ENCODE data around the gene DAB2IP.
"Not testable (repeated sequence)": the region's sequence is repeated elsewhere in the genome, so short reads cannot be mapped to it uniquely, and the experiment has no call there.

The DAB2IP gene

DNA sequence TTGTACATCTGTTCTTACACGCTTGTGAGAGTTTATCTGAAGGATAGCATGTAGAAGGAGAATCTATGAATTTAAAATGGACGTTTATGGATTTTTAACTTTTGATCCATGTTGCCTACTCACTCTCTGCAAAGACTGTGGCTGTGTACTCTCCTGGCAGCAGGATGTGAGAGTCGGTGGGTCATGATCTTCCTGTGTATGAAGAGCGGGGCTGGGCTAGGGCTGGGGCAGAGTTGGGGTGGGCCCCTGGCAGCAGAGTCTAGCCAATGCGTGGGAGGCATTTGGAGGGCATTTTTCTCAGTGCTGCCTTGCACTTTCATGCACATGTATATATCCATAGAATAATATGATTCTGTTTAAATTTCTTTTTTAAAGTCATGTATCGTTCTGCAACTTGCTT is 24.0 kb upstream of the DAB2IP start:
- DNase-seq: no peak

DNA sequence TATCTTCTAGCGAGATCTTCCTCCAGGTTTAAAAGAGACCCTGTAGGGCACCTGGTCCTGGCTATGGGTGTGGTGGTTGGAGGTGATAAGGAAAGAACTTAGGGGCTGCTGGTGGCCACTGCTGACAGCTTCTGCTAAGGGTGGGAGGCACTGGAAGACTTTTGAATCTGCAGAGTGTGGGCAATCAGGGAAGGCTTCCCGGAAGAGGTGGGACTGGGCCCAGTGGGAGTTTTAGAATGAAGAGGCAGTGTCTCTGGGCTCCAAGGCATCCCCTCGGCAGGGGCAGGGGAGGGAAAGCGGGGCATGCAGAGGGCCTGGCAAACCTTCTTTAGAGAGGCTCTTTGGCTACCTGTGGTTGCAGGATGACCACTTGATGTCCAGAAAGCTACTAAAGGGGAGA is 23.0 kb upstream of the DAB2IP start:
- no peak for DNase-seq

DNA sequence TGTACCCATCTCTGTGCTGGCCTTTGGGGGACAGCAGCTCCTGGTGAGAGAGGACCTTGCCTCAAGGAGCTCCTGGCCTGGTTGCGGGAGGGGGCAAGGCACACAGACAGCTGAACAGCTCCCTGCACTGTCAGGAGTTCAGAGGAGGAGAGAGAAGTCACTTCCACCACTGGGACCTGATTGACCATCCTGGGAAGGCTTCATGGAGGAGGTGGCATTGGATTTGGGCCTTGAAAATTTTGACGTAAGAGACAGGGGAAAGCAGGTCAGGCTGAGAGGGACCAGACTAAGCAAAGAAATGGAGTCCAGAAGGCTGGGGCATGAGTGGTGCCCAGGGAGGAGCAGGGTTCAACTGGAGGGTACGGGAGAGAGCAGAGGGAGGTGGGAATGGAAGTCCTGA is 20.3 kb upstream of the DAB2IP start:
- DNase-seq: no peak

DNA sequence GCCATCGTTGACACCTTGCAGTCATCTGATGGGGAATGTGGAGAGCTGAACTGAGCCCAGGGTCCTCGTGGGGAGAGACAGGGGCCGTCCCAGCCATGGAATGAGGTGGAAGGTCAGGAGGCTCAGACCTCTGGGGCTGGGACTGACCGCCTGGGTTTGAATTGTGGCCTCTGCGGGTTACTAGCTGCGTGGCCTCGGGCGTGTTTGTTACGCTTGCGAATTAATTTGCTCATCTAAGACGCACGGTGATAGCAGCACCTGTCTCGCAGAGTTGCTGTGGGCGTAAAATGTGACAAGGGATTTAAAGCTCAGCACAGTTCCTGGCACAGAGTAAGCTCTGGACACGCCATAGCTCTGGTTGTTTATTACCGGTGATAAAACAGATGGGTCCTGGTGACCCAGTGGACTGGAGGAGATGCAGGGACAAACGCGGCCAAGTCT is 19.4 kb upstream of the DAB2IP start:
- DNase-seq: no peak

DNA sequence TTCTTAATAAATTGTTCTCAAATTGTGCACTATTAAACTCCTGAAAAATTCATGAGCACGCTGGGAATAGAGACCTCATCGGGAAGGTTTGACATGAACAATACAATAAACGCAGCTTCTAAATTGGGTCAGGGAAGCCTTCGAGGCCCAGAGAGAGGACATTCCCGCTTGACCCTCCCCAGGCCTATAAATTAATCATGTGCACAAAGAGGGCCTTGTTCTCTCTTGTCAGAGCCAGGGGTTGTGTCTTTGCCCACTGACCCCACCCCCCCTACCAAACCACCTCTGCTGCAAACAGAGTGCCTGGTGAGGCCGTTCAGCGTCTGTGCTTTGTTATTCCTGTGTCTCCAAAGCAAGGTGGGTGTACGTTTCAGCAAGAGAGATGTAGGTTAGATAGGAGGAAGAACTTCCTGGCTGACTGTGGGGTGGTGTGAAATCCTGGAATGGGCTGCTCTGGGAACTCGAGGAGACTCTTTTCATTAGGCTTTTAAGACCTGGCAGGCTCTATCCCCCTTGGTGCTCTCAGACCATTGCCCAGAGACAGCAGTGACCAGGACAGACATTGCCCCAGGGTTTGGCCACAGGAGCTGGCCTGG is 18.2 kb upstream of the DAB2IP start:
- DNase-seq: no peak

DNA sequence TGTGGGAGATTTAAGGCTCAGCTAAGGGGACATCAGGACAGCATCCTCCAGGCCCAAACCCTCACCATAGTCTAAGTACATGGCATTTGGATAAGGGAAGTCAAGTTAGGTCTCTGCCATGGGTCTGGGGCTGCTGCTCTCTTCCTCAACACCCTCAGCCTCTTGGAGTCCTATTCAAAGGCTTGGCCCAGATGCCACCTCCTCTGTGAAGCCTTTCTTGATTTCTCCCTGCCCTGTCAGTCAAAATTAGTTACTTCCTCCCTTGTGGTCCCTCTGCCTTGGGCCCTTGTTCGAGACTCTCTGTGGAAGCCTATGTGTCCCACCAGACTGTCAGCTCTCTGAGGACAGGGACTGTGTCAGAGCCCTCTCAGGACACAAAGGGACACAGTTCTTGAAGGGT is 17.7 kb upstream of the DAB2IP start:
- DNase-seq: no peak

DNA sequence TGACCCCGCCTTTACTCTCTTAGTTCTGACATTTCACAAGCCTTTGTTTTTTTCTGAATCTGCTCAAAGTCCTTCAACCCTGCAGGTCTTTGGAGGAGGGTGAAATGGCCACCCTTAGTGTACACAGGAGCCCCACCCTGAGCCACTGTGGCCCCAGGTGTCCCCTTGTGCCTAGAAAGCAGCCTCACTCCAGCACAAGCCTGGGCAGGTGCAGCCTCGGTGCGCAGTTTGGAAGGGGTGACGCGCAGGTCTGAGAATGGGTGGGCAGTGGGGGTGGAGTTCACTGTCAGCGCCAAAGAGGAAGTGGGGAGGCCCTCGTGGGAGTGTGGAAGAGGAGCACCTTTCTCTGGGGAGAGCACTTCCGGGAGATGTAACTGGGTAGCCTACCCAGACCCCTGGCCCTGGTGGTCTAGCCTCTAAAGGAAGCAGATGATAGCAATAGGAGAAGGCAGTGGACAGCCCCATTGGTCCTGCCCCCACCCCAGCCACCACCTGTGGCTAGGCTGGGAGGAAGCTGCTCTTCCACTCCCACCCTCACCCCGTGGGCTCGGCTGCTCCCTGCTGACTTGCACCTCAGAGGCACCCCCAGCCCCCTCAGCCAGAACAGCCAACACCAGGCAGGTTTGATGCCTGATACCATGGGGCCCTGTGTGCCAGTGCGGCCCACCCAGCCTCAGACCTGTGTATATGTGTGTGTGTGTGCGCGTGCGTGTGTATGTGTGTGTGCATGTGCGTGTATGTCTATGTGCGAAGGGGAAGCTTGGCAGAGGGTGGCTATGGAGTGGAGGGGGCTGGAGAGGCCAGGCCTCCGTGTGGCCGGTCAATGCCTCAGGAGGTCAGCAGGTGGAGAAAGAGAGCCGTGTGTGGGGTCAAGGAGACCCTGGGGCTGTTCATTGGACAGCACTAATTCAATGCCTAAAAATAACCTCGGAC is 16.8 kb upstream of the DAB2IP start:
- DNase-seq: peak in 1 of 2 donors; percentile 28

DNA sequence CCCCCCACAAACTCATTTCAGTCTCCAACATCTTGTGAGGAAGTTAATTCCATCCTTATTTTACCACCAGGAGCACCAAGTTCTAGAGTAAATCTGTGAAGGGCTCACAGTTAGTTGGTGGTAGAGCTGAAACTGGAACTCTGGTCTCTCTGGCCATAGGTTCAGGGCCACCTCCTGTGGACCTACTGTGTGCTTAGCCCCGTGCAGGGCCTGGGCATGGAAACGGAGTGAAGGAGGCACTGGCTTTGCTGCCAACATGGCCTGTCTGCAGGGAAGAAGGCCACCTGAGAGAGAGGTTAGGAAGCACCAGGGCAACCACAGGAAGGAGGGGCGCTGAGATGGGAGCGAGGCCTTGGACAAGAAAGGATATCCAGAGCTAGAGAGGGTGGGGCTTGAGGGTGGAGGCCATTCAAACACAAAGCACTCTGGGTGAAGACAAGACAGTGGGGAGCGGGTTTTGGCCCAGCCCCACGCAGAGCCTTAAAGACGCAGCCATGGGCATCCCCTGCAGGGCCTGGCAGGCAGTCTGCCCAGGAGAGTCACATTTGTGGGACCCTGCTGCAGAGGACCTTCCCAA is 16.0 kb upstream of the DAB2IP start:
- DNase-seq: no peak

DNA sequence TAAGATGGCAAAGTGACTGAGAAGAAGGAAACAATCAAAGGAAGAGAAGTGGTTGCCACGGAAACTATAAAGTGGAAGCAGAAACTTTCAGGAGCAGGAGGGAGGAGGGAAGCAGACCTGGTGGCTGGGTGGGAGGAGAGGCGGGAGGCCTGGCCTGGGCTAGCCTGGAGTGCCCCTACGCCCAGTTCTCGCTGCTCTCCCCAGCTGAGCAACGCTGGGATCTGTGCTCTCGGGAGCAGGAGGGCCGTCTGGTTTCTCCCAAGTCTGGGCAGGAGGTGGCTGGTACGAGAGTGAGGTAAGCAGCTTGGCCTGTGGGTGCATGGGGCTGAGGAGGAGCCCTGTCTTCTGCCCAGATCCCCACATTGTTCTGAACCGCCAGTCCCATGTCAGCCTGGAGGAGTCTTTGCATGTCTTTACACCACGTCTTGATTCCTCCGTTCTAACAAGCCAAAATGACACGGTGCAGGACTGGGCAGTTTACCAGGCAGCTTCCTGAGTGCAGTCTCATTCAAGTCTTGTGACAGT is 15.0 kb upstream of the DAB2IP start:
- DNase-seq: no peak

DNA sequence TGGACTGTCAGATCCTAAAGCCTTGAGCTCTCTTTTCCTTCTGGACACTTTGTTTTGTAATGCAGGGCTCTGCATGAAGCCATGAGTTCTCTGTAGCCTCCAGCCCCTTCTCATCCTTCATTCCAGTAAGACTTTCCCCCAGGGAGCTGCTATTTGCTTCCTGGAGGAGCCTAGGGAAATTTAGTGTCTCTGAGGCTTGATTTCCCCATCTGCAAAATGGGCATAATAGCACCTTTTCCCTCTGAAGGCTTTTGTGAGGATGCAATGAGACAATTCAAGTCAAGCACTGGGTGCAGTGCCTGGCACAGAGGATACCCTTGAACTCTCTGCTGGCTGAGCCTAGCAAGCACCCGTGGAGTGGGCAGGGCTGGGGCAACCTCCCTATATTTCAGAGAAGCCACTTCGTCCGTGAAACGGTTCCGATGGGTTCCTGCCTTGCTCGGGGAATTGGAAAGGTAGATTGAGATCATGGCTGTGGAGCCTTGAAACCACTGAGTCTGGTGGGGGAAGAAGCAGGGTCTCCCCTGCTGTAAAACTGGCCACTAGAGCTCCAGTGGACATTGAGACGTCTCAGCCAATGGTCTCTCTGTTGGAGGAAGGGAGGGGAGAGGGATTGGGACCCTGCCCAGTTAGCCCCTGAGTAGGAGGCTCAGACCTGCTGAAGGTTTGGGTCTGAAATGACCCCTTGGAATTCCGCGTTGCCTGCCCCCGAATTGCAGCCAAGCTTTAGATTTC is 14.3 kb upstream of the DAB2IP start:
- DNase-seq: no peak

DNA sequence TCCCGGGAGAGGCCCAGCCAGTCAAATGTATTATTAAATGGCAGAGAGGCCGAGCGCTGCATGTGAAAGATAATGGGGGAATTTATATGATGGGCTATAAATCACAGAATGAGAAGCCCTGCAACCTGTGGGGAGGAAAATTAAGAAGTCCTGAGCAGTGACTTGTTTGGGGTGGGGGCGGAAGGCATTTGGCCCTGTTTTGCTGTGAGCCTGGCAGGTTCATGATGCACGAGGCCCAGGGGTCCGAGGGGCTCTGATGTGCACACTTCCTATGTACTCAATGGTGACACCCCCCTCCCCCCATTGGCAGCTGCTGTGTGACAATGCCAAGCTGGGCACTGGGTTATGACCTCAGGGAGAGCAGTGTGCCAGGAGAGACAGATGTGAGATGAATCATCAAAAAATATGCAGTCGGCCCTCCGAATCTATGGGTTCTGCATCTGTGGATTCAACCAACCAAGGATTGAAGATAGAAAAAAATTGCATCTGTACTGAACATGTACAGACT is 13.7 kb upstream of the DAB2IP start:
- DNase-seq: peak in 1 of 2 donors; percentile 68

DNA sequence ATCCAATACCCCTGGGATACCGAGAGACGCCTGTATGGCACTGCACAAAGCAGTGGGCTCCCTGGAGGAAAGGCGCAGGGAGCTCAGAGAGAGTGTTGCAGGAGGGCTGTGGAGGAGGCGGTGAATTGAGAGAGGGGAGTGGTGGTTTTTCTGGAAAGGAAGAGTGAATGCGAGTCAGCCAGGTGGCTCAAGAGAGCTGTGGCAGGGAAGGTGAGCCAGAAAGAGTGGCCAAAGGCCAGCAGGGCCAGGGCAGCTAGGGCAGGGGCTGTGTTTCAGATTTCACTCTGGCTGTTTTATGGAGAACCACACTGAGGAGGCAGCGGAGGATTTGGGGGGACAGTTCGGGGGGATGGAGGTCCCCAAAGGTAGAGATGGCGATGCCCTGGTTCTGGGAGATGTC is 13.0 kb upstream of the DAB2IP start:
- no peak for DNase-seq

DNA sequence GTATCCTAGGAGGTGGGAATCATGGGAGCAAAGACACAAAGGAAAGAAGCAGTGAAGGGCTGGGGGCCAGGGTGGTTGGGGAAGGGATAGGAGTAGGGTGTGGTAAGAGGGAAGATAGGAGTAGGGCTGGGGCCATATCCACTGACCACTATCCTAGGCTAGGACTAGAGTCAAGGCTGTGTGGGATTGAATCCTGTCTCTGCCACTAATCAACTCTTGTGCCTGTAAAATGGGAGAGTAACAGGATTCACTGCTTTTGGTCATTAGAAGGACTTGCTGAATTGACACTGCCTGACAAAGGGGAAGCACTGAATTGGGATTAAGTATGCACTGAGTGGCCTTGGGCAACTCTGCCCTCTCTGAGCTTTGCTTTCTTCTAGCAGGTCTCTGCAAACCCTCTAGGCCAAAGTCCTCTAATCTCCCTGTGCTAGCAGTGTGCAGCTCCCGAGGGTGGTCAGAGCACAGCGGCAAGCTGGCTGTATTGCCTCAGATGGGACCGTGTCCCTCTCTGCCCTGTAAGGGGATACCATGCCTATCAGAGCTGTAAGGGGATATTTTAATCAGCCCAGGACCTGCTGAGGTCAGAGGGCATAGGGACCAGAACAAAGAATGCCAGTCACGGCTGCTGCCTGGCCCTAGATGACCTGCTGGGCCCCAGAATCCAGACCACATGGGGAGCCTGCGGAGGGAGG is 12.4 kb upstream of the DAB2IP start:
- DNase-seq: no peak

DNA sequence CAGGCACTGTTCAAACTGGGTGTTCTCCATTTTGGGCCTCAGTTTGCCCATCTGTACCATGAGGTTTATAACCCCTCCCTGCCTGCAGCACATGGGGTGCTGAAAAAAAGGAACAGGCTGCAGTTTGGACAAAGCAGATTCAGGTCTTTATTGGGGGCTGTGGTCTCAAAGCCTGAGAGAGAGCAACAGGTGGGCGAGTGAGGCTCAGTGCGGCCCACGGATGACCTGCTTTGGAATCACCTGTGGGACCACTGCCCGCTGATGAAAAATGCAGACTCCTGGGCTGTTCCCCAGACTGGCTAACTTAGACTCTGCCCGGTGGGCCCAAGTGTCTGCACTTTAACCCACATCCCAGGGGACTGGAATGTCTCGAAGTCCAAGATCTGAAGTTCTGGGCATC is 11.8 kb upstream of the DAB2IP start:
- no peak for DNase-seq

DNA sequence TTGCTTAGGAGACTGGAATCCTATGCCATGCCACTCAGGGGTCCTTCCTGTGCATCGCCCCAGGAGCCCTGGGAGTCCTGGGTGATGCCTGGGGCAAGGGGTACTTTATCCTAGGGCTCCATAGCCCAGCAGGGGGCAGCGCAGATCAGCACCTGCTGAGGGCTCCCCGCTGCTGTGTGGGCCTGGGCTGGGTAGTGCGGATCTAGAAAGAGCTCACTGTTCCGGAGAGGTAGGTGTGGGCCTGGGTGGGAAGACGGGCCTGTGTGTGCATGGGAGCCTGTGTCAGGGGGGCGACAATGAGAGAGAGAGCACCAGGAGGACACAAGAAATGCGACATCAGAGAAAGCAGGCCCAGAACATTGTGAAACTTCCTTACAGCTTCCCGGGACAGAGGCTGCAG is 11.4 kb upstream of the DAB2IP start:
- DNase-seq: no peak

DNA sequence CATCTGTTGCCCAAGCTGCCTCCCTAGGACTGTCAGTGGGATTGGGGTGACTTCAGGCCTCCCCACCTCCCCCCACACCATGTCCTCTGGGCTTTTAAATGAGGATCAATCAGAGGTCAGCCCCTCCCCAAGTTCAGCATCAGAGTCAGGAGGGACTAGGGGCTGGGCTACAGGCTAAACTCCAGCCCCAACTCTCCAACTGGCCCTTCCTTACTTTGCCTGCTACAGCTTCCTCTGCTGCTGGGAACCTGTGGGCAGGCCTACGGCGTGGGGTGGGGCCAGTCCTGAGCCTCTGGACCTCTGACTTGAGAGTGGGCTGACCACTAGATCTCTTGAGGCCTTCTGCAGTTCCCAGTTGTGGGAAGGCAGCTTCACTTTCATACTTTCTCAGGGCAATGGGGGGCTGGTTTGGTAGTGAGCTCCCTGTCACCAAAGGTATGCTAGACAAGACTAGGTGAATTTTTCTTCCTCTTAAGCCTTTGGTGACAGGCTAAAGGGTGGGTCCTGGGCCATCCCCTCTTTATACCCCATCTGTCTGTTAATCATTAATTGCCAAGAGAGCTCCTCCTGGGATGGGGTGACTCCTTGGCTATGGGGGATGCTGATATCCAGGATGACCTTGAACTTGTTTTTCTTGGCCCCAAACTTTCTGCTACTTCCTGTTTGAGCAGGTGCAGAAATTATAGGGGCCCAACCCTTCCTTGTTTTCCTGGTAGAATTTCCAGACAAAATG is 10.8 kb upstream of the DAB2IP start:
- no peak for DNase-seq

DNA sequence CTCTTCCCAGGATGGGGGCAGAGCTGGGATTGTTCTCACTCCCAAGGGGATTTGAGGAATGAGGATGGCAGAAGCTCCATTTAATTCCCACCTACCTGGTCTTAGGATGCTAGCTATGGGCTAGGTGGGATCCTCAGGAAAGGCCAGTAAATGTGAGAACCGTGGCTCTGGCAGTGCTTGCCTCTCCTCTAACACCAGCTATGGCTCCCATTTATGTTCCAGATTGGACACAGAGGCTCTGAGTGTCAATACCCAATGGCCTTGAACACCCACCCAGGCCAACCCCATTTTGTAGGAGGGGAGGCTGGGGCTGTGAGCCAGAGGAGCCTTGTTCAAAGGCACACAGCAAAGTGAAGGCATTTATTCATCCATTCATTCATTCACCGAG is 10.2 kb upstream of the DAB2IP start:
- no peak for DNase-seq

DNA sequence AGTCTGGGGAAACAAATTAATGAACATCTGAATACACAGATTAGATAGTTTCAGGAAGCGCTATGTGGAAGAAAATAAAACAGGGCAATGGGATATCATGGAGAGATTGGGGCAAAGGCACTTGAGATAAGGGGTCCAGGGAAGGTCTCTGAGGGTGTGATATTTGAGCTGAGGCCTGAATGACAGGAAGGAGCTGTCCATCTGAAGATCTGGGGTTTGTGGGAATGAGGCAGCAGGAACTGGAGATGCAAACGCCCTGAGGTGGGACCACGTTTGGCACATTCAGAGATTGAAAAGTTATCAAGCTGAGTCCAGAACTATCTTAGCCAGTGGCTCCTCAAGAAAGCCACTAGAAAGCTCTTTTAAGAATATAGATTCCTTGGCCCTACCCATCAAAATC is 8.7 kb upstream of the DAB2IP start:
- no peak for DNase-seq

DNA sequence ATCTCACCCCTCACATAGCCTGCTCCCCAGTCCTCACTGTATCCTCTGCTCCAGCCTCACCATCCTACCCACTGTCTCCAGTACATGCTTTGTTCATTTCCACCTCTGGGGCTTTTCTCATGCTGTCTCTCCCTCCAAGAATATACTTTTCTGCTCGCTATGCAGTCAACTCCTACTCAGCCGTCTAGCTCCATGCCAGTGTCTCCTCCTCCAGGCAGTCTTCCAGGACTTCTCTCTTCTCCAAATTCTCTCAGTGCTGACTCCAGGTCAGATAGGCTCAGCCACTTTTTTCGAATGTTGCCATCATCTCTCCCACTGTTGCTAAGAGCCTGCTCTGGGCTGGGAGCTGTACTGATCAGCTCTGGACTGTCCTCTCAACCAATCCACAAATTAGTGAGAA is 8.0 kb upstream of the DAB2IP start:
- no peak for DNase-seq

DNA sequence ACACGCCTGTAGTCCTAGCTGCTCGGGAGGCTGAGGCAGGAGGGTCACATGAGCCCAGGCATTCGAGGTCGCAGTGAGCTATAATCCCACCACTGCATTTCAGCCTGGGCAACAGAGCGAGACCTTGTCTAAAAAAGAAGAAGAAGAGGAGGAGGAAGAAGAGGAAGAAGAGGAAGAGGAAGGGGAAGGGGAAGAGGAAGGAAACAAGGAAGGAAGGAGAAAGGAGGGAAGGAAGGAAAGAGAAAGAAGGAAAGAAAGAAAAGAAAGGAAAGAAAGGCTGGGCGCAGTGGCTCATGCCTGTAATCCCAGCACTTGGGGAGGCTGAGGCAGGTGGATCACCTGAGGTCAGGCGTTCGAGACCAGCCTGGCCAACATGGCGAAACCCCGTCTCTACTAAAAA is 7.4 kb upstream of the DAB2IP start:
- not testable (repeated sequence) for DNase-seq

DNA sequence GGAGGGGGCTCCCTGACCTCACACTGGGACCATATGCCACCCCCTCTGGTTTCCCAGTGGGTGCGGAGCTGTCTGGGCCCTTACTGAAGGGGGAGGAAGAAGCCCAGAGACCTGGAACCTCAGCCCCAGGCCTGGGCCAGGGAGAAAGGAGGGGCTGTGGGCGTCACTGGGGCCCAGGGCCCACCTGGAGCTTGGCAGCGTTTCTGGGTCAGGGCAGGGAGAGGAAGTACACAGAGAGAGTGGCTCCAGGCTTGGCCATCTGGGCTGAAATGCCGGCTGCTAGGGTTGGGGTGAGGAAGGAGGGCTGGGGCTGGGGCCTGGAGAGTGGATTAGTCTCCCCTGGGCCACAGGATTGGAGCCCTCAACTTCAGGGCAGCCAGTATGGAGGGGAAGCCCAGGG is 6.4 kb upstream of the DAB2IP start:
- DNase-seq: no peak
